ENCODE results near the gene MEIOSIN. TPM values are rescaled to one million over a fixed set of nuclear protein-coding genes. Genes with fewer than 3 reads are reported as not detected.

Gene MEIOSIN
- total RNA-seq, 4 donors from 2014 or later, result not detected

DNA sequence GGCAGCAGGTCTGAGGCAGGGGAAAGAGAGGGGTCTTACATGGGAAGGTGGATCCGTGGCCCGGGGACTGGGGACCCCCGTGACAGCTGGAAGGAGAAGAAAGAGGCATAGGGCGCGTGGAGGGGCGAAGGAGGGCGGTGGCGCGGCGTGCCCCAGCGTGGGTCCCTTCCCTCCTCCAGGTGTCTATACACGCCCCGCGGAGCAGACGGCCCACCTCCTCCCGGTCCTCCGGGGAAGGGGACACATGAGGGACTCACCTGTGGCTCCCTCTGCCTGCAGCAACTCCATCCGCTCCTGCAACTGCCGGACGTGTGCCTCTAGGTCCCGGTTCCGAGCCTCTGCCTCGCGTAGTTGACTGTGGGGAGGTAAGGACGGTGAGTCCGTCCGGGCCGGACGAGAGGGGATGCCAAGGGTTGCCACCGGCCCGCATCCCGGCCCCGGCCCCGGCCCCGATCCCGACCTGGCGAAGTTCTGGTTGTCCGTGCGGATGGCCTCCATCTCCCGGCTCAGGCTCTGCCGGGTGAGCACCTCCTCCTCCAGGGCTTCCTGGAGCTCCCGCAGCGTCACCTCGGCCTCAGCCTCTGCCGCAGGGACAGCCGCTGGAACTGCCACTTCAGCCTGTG, 38.2 kb downstream of the MEIOSIN start:
- Histone ChIP-seq H3K4me1 (peaks cover 0 to 24% (median 15%) of the 10 kb centered on the region in 4 donors), H3K4me3 (peak overlapping the region in 2 of 4 donors; percentile 77 to 89)
- WGBS, 2 donors, result 83 to 85% methylated on average over 38 to 44 of the region's 46 CpGs

GRCh38 chr19:45772130-45772840, 39.0 kb downstream of the MEIOSIN start:
- H3K27ac ChIP-seq, result peak overlapping the region in 3 of 4 donors; percentile 90 to 97 (median 97)
- TF ChIP-seq CTCF (IDR thresholded peaks at IDR 0.05), result no peak
- TF ChIP-seq EP300 (IDR thresholded peaks at IDR 0.05), result no peak
- no peak for TF ChIP-seq POLR2A (IDR thresholded peaks at IDR 0.05)
- peaks cover 0 to 41% (median 0%) of the 10 kb centered on the region in 3 donors for H3K36me3 ChIP-seq
- DNase-seq (ENCODE audit: low spot score in 2 of 2), result no peak
- no peak overlapping the region for H3K4me3 ChIP-seq
- no peaks in the 10 kb centered on the region for H3K9me3 ChIP-seq
- peaks cover 0 to 16% (median 8%) of the 10 kb centered on the region in 4 donors for H3K4me1 ChIP-seq
- H3K27me3 ChIP-seq, result no peaks in the 10 kb centered on the region
- WGBS, 2 donors, result 72 to 74% methylated on average over 14 of the region's 14 CpGs

More for the DNA sequence above, 38.2 kb downstream of the MEIOSIN start:
- no peak for DNase-seq (ENCODE audit: low spot score in 2 of 2)
- H3K27me3 ChIP-seq, result no peaks in the 10 kb centered on the region
- peak overlapping the region; percentile 88 to 97 (median 94) for H3K27ac ChIP-seq
- no peaks in the 10 kb centered on the region for H3K9me3 ChIP-seq
- H3K36me3 ChIP-seq, result peaks cover 0 to 32% (median 0%) of the 10 kb centered on the region in 3 donors
- TF ChIP-seq POLR2A (IDR thresholded peaks at IDR 0.05) (no peak), CTCF (IDR thresholded peaks at IDR 0.05) (no peak), EP300 (IDR thresholded peaks at IDR 0.05) (no peak)

DNA sequence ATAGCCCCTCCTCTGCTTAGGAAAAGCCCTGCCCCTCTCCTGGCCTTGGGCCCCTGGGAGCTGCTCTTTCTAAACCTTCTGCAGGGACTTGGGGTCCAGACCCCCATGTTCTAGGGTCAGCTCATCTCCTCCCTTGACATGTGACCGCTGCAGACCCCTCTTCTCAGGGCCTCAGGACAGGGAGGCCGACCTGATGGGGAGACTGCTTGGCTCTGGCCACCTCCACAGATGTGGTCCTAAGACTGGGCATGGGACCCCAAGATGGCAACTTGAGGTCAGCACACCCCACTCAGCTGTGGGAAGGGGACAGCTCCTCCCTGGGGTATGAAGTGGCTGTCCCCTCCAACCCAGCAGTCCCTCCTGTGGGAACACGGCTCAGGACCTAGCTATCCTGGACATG, 39.7 kb downstream of the MEIOSIN start:
- no peak overlapping the region for H3K4me3 ChIP-seq
- H3K36me3 ChIP-seq, result peaks cover 0 to 47% (median 0%) of the 10 kb centered on the region in 3 donors
- WGBS, 2 donors, result 87 to 97% methylated on average over 3 of the region's 3 CpGs
- H3K27ac ChIP-seq, result peak overlapping the region in 2 of 4 donors; percentile 90 to 97
- DNase-seq (ENCODE audit: low spot score in 2 of 2), result no peak
- no peaks in the 10 kb centered on the region for H3K9me3 ChIP-seq
- H3K27me3 ChIP-seq, result no peaks in the 10 kb centered on the region
- no peak for TF ChIP-seq POLR2A (IDR thresholded peaks at IDR 0.05)
- TF ChIP-seq CTCF (IDR thresholded peaks at IDR 0.05), result no peak
- no peak for TF ChIP-seq EP300 (IDR thresholded peaks at IDR 0.05)
- H3K4me1 ChIP-seq, result peaks cover 0 to 15% (median 8%) of the 10 kb centered on the region in 4 donors

- no peaks in the 10 kb centered on the region for H3K27me3 ChIP-seq
- H3K27ac ChIP-seq, result no peak overlapping the region
- H3K9me3 ChIP-seq, result no peaks in the 10 kb centered on the region
- DNase-seq (ENCODE audit: low spot score in 2 of 2), result no peak
- H3K36me3 ChIP-seq, result peaks cover 0 to 52% (median 0%) of the 10 kb centered on the region in 3 donors
- no peak overlapping the region for H3K4me3 ChIP-seq
- TF ChIP-seq POLR2A (IDR thresholded peaks at IDR 0.05) (no peak), EP300 (IDR thresholded peaks at IDR 0.05) (no peak)
- WGBS, 2 donors, result 41 to 48% methylated on average over 2 of the region's 2 CpGs
- H3K4me1 ChIP-seq, result peaks cover 0 to 19% (median 8%) of the 10 kb centered on the region in 4 donors
Measured at GRCh38 chr19:45773384-45773783, 40.1 kb downstream of the MEIOSIN start.

DNA sequence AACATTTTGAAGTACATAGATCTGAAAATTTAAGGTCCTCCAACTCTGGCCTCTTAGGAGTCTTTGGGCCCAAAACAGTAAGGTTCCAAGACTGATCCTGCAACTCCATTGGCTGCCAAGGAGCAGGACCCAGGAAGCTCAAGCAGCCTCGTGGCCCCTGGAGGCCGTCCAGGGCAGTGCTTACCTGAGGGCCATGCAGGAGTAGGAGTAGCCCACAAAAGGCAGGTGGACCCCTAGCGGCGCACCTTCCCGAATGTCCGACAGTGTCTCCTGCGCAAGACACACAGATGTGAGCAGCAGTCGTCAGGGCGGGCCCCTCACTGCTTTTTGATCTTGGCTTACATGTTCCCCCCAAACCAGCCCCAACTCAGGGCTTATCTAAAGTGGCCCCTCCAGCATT, 41.5 kb downstream of the MEIOSIN start:
- WGBS, 2 donors, result 81 to 85% methylated on average over 9 of the region's 9 CpGs
- no peak for TF ChIP-seq CTCF (IDR thresholded peaks at IDR 0.05)
- TF ChIP-seq EP300 (IDR thresholded peaks at IDR 0.05), result no peak
- TF ChIP-seq POLR2A (IDR thresholded peaks at IDR 0.05), result no peak
- Histone ChIP-seq H3K4me1 (peaks cover 0 to 33% (median 12%) of the 10 kb centered on the region in 4 donors), H3K9me3 (no peaks in the 10 kb centered on the region), H3K36me3 (peaks cover 0 to 56% (median 0%) of the 10 kb centered on the region in 3 donors), H3K4me3 (no peak overlapping the region), H3K27me3 (no peaks in the 10 kb centered on the region), H3K27ac (no peak overlapping the region)
- no peak for DNase-seq (ENCODE audit: low spot score in 2 of 2)

Measured in tibial nerve (tissue), 4 donors.